Psoas muscle (tissue), 8 donors: ENCODE results near the gene SAMD5. TPM values are rescaled to one million over a fixed set of nuclear protein-coding genes. Genes with fewer than 3 reads are reported as not detected.
A peak's percentile ranks its signal among the peaks of the same experiment; 100 is the strongest.

ENCODE experiments used
- ATAC-seq, 4 donors: fragments of 200-7000 bp; cut with Tn5 transposase; one replicate each; pipeline ENCODE4 v1.9.1; 2020; ENCODE audit warnings: moderate library complexity in 3 of 4, mild to moderate bottlenecking in 2 of 4
- DNase-seq, 2 donors: peaks; one replicate each; pipeline ENCODE4 v3.0.0-alpha.2; 2020
- H3K27ac ChIP-seq: fragments of 200-600 bp; one replicate; pipeline ENCODE4 v1.8.0; 2022
- H3K27me3 ChIP-seq, 3 donors: fragments of 200-600 bp in 1 of 3; one replicate each; pipeline versions ENCODE4 v1.6.1 to v1.8.0; 2013 to 2022; ENCODE audit warnings: low read length in 2 of 3, mild to moderate bottlenecking in 2 of 3, moderate library complexity in 1 of 3; ENCODE audit not compliant: insufficient read depth in 3 of 3
- H3K36me3 ChIP-seq, 2 donors: fragments of 200-600 bp in 1 of 2; one replicate each; pipeline versions ENCODE4 v1.6.1 to v1.8.0; 2013 to 2022; ENCODE audit warnings: low read depth in 1 of 2, mild to moderate bottlenecking in 1 of 2, moderate library complexity in 1 of 2; ENCODE audit not compliant: insufficient read depth in 1 of 2
- H3K4me1 ChIP-seq: fragments of 200-600 bp; one replicate; pipeline ENCODE4 v1.8.0; 2022
- H3K4me3 ChIP-seq: fragments of 200-600 bp; one replicate; pipeline ENCODE4 v1.8.0; 2022; ENCODE audit warnings: mild to moderate bottlenecking
- H3K9me3 ChIP-seq: fragments of 200-600 bp; one replicate; pipeline ENCODE4 v1.8.0; 2022
- WGBS, 3 donors: extraction: QIAGEN DNeasy Blood & Tissue Kit; methylation state at CpG; one replicate each; pipeline versions ENCODE4 v1.1.6 to v1.1.7; 2013; 5-methylcytosine and 5-hydroxymethylcytosine counted together
- intact Hi-C, 2 donors: fragments of 100-400 bp; cut with DNase I; formaldehyde crosslinking; loops; one replicate each; pipeline versions ENCODE4 v1.11.0 to v1.14.2; 2022
- polyA plus RNA-seq, 3 donors: library from polyadenylated mRNA; stranded (reverse); fragments of 200-250 nt; gene quantifications; one replicate each; pipeline ENCODE4 v1.2.3, GENCODE V29; 2013
- total RNA-seq, 4 donors: library from RNA; stranded (reverse); fragmentation: NEBNext Ultra II Directional in 2 of 4; extraction: Animal tissue kit (Norgen Biotek cat#: 25700) in 2 of 4; gene quantifications; one replicate each; pipeline versions ENCODE4 v1.2.1 to v1.2.4, GENCODE V29; 2021 to 2023
- TF ChIP-seq, protein P1 (sequence below): fragments of 200-600 bp; IDR thresholded peaks from one replicate; pipeline ENCODE4 v1.8.0; 2022; ENCODE audit warnings: antibody characterized with exemption
- donor health status: healthy with polysubstance abuse.
- donor health status: DM: no; HTN: no; CAD: no; lungs with moderate emphysema.
- donor health status: Bipolar disorder and iron deficiency.
- donor health status: healthy.
- donor health status: DM: yes; HTN: yes; CAD: no.
- donor health status: DM: no; HTN: no; CAD: no.
- donor health status: DM: no; HTN: no; CAD: no.
- donor health status: DM: yes; HTN: yes; CAD: no.

The SAMD5 gene
- total and polyA plus RNA-seq, 7 donors: 0.03 to 0.30 (median 0.08) TPM

DNA sequence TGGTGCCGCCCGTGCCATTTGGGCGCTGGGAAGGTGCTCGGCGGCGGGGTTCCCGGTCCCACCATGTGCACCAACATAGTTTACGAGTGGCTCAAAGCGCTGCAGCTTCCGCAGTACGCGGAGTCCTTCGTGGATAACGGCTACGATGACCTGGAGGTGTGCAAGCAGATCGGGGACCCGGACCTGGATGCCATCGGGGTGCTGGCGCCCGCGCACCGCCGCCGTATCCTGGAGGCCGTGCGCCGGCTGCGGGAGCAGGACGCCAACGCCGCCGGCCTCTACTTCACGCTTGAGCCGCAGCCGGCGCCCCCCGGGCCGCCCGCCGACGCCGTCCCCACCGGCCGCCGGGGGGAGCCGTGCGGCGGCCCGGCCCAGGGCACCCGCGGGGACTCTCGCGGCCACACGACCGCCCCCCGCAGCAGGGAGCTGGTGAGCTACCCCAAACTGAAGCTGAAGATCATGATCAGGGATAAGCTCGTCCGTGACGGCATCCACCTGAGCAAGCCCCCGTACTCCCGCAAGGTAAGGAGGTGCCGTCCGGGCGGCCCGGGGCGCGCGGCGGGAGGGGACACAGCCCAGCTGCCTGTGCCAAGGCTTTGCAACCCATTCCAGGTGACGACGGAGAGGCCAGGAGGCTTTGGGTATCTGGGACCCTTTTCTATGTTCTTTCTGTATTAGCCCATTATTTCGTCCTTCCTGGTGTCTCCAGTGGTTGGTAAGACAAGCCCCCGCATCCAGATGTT is 547 bp downstream of the SAMD5 start:
- Histone ChIP-seq H3K4me1 (peaks cover 9% of the 10 kb centered on the region), H3K36me3 (no peaks in the 10 kb centered on the region), H3K4me3 (peak overlapping the region; percentile 74), H3K27ac (no peak overlapping the region), H3K9me3 (no peaks in the 10 kb centered on the region), H3K27me3 (peaks cover 0 to 64% (median 8%) of the 10 kb centered on the region in 3 donors)
- intact Hi-C loops: loop anchor here (5.0 to 10.0 kb wide), 6 partner anchors 146 to 956 kb away; no protein-coding TSS in a partner anchor
- 1 to 3% (median 2%) methylated on average over 58 to 73 of the region's 73 CpGs for WGBS, 3 donors
- DNase-seq (peak; percentile 13 to 53), ATAC-seq (peak in 1 of 4 donors; percentile 21)
- TF ChIP-seq, protein P1, sequence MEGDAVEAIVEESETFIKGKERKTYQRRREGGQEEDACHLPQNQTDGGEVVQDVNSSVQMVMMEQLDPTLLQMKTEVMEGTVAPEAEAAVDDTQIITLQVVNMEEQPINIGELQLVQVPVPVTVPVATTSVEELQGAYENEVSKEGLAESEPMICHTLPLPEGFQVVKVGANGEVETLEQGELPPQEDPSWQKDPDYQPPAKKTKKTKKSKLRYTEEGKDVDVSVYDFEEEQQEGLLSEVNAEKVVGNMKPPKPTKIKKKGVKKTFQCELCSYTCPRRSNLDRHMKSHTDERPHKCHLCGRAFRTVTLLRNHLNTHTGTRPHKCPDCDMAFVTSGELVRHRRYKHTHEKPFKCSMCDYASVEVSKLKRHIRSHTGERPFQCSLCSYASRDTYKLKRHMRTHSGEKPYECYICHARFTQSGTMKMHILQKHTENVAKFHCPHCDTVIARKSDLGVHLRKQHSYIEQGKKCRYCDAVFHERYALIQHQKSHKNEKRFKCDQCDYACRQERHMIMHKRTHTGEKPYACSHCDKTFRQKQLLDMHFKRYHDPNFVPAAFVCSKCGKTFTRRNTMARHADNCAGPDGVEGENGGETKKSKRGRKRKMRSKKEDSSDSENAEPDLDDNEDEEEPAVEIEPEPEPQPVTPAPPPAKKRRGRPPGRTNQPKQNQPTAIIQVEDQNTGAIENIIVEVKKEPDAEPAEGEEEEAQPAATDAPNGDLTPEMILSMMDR: no peak

DNA sequence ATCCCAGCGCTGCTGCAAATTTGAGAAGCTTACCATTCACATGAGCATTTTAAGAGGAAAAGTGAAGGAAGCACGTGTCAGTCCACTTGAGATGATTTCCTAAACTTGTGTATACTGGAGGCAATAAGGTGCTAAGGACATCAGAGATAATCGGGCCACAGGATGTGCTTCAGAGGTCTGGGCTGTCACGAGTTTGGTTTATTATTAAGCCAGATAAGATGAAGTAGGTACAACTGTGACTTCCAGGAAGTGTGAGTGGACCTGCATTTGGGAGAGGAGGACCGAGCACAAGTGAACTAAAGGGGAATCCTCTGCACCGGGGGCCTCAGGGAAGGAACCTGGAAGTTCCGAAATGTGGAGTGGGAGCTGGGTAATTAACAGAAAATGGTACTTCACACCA is 1.4 kb downstream of the SAMD5 start:
- Histone ChIP-seq H3K27ac (no peak overlapping the region), H3K4me3 (peak overlapping the region; percentile 74), H3K9me3 (no peaks in the 10 kb centered on the region), H3K4me1 (peaks cover 9% of the 10 kb centered on the region), H3K36me3 (no peaks in the 10 kb centered on the region), H3K27me3 (peaks cover 0 to 58% (median 8%) of the 10 kb centered on the region in 3 donors)
- intact Hi-C loops: loop anchor here (5.0 to 10.0 kb wide), 6 partner anchors 145 to 955 kb away; no protein-coding TSS in a partner anchor
- no peak for ATAC-seq
- 59 to 67% (median 61%) methylated on average over 7 of the region's 7 CpGs for WGBS, 3 donors
- DNase-seq: no peak
- TF ChIP-seq, protein P1: no peak

DNA sequence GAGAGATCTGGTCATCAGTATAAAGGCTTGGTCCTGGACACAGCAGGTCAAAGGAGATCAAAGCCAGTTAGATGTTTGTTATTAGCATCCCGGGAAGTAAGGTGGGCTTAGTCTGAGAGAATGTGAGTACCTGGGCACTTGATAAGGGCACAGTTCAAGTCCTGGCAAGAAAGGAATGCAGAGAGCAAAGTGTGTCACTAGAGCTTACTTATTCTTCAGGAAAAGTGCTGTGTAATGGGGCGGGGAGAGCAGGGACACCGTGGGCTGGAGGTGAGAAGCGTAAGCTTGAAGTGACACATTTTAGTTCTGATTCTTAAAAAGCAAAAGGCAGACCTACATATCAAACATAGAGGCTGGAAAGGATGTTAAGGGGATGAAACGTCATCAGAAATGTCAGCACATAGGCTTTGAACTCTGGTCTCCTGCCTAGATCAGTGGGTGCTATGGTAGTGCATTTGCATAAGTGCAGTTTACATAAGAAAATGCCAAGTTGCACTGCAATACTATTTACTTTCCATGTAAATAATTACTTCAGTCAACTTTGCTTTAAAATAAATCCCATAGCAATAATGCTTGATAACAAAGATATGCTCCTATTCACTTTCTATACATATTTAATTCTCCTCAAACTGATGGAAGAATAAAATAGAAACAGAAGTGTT is 2.6 kb downstream of the SAMD5 start:
- Histone ChIP-seq H3K9me3 (no peaks in the 10 kb centered on the region), H3K36me3 (no peaks in the 10 kb centered on the region), H3K27ac (no peak overlapping the region), H3K4me1 (peaks cover 9% of the 10 kb centered on the region), H3K27me3 (peaks cover 0 to 54% (median 8%) of the 10 kb centered on the region in 3 donors), H3K4me3 (no peak overlapping the region)
- WGBS, 3 donors: 62 to 71% (median 68%) methylated on average over 5 of the region's 5 CpGs
- intact Hi-C loops: no loop called here
- TF ChIP-seq, protein P1: no peak
- ATAC-seq (no peak), DNase-seq (no peak)

DNA sequence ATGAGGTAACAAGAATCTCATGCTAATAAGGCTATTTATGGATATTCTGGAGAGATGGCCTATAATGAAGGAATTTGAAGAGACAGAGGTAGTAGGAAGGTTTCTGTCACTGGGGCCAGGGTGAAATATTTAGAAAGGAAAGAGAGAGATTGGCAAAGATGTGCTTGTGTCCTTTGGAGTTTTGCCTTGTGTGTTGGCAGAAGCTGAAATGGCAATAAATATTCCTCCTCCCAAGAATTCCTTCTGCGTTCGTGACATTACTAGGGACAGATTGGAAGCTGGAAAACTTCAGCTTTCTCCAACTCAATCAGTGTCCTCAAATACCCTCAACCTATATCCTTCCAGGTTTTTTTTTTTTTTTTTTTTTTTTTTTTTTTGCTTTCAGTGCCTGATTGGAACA is 6.3 kb downstream of the SAMD5 start:
- TF ChIP-seq, protein P1: no peak
- DNase-seq: no peak
- Histone ChIP-seq H3K36me3 (no peaks in the 10 kb centered on the region), H3K4me1 (no peaks in the 10 kb centered on the region), H3K27me3 (peaks cover 0 to 20% (median 0%) of the 10 kb centered on the region in 3 donors), H3K4me3 (no peak overlapping the region), H3K9me3 (no peaks in the 10 kb centered on the region), H3K27ac (no peak overlapping the region)
- ATAC-seq: no peak
- 15 to 19% (median 17%) methylated on average over 2 of the region's 2 CpGs for WGBS, 3 donors
- intact Hi-C loops: no loop called here
